T-helper 22 cell (primary cell): Measurements from ENCODE around the gene APOA5.
A peak's percentile ranks its signal among the peaks of the same experiment; 100 is the strongest.
"Not testable (repeated sequence)": the region's sequence is repeated elsewhere in the genome, so short reads cannot be mapped to it uniquely, and the experiment has no call there.

Experiments used
- DNase-seq: peaks from one replicate; pipeline ENCODE4 v3.0.0-alpha.2; 2020; ENCODE audit warnings: low read depth

The APOA5 gene

DNA sequence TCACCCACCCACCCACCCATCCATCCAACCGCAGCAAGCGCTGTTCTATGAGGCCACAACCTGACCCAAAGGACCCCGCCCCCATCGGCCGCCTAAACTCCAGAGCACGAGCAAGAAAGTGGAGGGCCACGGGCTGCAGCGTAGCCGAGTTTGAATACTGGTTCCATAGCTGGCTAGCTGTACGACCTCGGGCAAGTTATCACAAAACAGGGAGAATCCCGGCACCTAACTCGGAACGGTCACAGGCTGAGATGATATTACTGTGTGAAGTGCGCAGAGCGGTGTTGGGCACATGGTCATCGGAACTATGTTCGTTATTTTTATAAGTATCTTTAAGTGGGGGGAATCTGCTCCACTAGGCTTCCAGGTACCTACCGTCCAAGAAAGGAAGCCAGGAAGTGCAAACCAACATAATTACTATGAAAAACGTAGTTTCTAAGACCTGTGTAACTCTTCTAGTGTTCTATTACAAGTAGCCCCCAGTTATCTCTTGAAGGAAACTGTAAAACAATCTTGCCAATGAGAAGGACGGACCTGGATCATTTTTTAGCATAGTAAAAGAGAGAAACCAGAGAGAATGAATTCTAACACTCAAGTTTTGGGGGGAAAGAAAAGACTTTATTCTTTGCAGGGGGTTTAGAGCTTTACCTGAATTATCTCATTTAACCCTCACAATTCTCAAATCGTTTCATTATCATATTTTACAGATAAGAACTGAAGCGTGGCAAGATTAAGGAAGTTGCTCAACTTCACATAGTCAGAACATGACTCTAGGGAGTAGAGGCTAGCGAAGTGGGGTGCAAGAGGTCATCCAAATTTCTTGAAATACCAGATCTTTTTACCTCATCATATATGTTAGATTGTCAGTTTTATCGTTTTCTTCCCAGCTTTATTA, 18.2 kb downstream of the APOA5 start:
- DNase-seq = no peak

GRCh38 chr11:116772443-116773202, 19.1 kb downstream of the APOA5 start, which contains the start of gene BUD13:
Gene BUD13, minus strand, starts transcription at chr11:116772987. Its CDS starts 23 bp downstream, at chr11:116772964.
- peak; percentile 90 for DNase-seq

DNA sequence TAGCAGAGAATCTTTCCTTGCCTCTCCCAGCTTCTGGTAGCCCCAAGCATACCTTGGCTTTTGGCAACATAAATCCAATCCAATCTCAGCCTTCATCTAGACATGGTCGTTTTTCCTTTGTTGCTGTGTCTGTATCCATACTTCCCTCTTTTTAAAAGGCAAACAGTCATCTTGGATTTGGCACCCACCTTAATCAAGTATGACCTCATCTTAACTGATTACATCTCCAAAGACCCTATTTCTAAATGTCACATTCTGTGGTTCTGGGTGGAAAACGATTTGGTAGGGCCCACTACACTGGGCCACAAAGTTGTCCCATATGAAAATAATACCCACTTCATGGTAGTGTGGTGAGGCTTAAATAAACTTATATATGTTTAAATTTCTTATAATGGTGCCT, 19.7 kb downstream of the APOA5 start:
- no peak for DNase-seq

DNA sequence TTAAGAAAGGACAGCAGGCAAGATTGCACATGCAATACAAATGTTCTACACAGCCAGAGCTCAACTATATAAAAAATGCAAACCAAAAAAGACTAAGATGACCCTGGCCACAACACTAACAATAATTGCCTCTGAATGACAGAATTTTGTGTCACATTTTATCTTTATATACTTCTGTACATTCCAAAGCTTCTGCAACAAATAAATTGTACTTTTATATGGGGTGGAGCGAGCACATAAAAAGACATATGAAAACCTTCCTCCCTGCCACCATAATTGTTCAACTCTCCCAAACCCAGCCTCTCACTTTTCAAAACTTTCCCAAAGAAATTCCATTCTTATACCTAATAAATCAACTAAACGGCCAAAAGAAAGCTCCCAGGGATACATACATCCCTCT, 29.5 kb downstream of the APOA5 start:
- no peak for DNase-seq

DNA sequence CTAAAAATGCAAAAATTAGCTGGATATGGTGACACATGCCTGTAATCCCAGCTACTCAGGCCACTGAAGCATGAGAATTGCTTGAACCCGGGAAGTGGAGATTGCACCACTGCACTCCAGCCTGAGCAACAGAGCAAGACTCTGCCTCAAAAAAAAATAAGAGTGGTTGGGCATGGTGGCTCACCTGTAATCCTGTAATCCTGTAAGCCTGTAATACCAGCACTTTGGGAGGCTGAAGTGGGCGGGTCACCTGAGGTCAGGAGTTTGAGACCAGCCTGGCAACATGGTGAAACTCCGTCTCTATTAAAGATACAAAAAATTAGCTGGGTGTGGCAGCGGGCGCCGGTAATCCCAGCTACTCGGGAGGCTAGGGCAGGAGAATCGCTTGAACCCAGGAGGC, 35.6 kb downstream of the APOA5 start:
- not testable (repeated sequence) for DNase-seq

GRCh38 chr11:116750070-116750718, 41.5 kb downstream of the APOA5 start:
- no peak for DNase-seq

DNA sequence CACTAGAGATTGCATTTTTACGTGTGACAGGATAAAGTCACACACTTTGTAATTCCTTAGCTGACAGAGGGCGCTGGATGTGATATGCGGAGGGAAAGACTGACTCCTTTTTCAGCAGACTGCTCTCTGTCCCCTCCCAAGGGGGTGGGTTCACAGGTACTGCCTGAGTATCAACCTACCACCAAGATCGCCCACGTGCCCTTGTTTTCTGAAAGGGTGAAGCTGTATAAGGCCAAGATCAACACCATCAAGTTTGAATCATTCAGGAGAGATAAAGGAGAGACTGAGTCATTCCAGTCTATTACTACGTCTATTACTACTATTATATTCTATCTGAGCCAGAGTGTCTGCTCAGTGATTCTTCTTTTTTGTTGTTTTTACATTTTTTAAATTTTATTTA, 49.6 kb downstream of the APOA5 start:
- DNase-seq = no peak

- DNase-seq = no peak
Measured at GRCh38 chr11:116740741-116741140, 50.9 kb downstream of the APOA5 start.
